Esophagus squamous epithelium (tissue), 4 donors: Measurements from ENCODE around the gene ADCYAP1R1.

Source experiments
- CTCF ChIP-seq, 6 experiments: fragments of 450-650 bp in 4 of 6; fragments of 200-600 bp in 2 of 6; sonication (generic) in 2 of 6; IDR thresholded peaks; one replicate each; pipeline ENCODE4 v1.5.1; 2016 to 2019; ENCODE audit warnings: antibody characterized with exemption in 6 of 6, mild to moderate bottlenecking in 4 of 6, moderate library complexity in 4 of 6
- POLR2A ChIP-seq, 4 donors: fragments of 450-650 bp; IDR thresholded peaks; one replicate each; pipeline ENCODE4 v1.6.1; 2017; ENCODE audit warnings: antibody characterized with exemption in 4 of 4, mild to moderate bottlenecking in 4 of 4, moderate library complexity in 3 of 4

GRCh38 chr7:31102973-31103850 is 51.1 kb downstream of the ADCYAP1R1 start:
- TF ChIP-seq CTCF (IDR thresholded peaks at IDR 0.05) (no peak), POLR2A (IDR thresholded peaks at IDR 0.05) (no peak)
